Right lobe of liver (tissue), 4 donors: ENCODE data around the gene CCT5.

Experiments used
- POLR2A ChIP-seq: fragments of 450-650 bp; IDR thresholded peaks from one replicate; pipeline ENCODE4 v1.6.1; 2017; ENCODE audit warnings: antibody characterized with exemption, mild to moderate bottlenecking
- TF ChIP-seq, protein P1 (sequence below), 4 donors: fragments of 200-600 bp in 3 of 4; fragments of 450-650 bp in 1 of 4; IDR thresholded peaks; one replicate each; pipeline versions ENCODE4 v1.5.1 to v1.8.0; 2016 to 2022; ENCODE audit warnings: antibody characterized with exemption in 4 of 4, mild to moderate bottlenecking in 2 of 4
- donor health status: DM: no; HTN: no; CAD: no.
- donor health status: DM: no; HTN: no; CAD: no.
- donor health status: DM: no; HTN: yes; CAD: no.

DNA sequence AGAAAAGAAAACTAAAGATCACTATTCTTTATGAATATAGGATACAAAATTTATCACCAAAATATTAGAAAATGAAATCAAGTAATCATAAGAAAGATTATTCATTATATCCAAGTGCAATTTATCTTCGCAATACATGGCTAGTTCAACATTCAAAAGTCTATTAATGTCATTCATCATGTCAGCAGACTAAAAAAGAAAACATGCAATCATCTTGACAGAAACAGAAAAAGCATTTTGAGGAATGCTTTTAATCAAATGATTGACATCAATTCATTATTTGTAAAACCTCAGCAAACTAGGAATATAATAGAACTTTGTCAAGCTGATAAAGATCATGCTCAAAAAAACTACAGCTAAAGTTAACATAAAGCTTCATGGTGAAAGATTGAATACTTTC is 41.1 kb upstream of the CCT5 start:
- TF ChIP-seq, protein P1, sequence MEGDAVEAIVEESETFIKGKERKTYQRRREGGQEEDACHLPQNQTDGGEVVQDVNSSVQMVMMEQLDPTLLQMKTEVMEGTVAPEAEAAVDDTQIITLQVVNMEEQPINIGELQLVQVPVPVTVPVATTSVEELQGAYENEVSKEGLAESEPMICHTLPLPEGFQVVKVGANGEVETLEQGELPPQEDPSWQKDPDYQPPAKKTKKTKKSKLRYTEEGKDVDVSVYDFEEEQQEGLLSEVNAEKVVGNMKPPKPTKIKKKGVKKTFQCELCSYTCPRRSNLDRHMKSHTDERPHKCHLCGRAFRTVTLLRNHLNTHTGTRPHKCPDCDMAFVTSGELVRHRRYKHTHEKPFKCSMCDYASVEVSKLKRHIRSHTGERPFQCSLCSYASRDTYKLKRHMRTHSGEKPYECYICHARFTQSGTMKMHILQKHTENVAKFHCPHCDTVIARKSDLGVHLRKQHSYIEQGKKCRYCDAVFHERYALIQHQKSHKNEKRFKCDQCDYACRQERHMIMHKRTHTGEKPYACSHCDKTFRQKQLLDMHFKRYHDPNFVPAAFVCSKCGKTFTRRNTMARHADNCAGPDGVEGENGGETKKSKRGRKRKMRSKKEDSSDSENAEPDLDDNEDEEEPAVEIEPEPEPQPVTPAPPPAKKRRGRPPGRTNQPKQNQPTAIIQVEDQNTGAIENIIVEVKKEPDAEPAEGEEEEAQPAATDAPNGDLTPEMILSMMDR (IDR thresholded peaks at IDR 0.05): no peak
- no peak for TF ChIP-seq POLR2A
